Lower leg skin (tissue), 3 donors: ENCODE data around the gene CALML6.

Experiments used
- CTCF ChIP-seq, 3 donors: fragments of 450-650 bp; IDR thresholded peaks; one replicate each; pipeline ENCODE4 v1.5.1; 2016; ENCODE audit warnings: antibody characterized with exemption in 3 of 3, mild to moderate bottlenecking in 3 of 3, moderate library complexity in 2 of 3
- POLR2A ChIP-seq, 2 donors: fragments of 450-650 bp; IDR thresholded peaks; one replicate each; pipeline ENCODE4 v1.6.1; 2016 to 2017; ENCODE audit warnings: antibody characterized with exemption in 2 of 2, mild to moderate bottlenecking in 1 of 2, moderate library complexity in 1 of 2

GRCh38 chr1:1914101-1914970 is 724 bp upstream of the CALML6 start:
- no peak for TF ChIP-seq CTCF (IDR thresholded peaks at IDR 0.05)
- TF ChIP-seq POLR2A (IDR thresholded peaks at IDR 0.05): no peak
